ENCODE measurements around the gene RIPK4.

GRCh38 chr21:41777951-41778815, 11.3 kb upstream of the RIPK4 start:
- TF ChIP-seq POLR2A (IDR thresholded peaks at IDR 0.05; ENCODE audit: low read depth, low read length) (no peak), POLR2AphosphoS5 (IDR thresholded peaks at IDR 0.05; ENCODE audit: low read depth, low read length) (no peak), SPI1 (IDR thresholded peaks at IDR 0.05; ENCODE audit: low read depth, low read length) (no peak), TAF1 (IDR thresholded peaks at IDR 0.05; ENCODE audit: low read depth, low read length) (no peak), POU2F2 (IDR thresholded peaks at IDR 0.05; ENCODE audit: low read depth, low read length) (no peak), PAX5 (IDR thresholded peaks at IDR 0.05; ENCODE audit: insufficient read depth, low read length, severe bottlenecking) (no peak)
